H7 (cell line): ENCODE results near the gene PHF21A. TPM values are rescaled to one million over a fixed set of nuclear protein-coding genes. Genes with fewer than 3 reads are reported as not detected.
A peak's percentile ranks its signal among the peaks of the same experiment; 100 is the strongest.

Experiments used
- DNase-seq: peaks from one replicate; pipeline ENCODE4 v3.0.0; 2012
- H3K27me3 ChIP-seq: 2 replicates; pipeline ENCODE4 v1.6.0; 2011; ENCODE audit warnings: mild to moderate bottlenecking, low read length; ENCODE audit not compliant: control insufficient read depth, insufficient read depth
- H3K36me3 ChIP-seq: replicated peaks from 2 replicates; pipeline ENCODE4 v1.5.1; 2011; ENCODE audit warnings: low read length; ENCODE audit not compliant: control insufficient read depth, insufficient read depth
- H3K4me3 ChIP-seq: 2 replicates; pipeline ENCODE4 v1.5.1; 2011; ENCODE audit warnings: low read depth, mild to moderate bottlenecking, control low read depth, low read length, moderate library complexity; ENCODE audit not compliant: insufficient read depth
- total RNA-seq: library from RNA; depleted of rRNA; stranded (reverse); fragments of >200 nt; shearing (Covaris generic); gene quantifications from 2 replicates; pipeline ENCODE4 v1.2.3, GENCODE V29; 2014

Gene PHF21A
- total RNA-seq, 1 experiment from 2014 or later, result 10.1 TPM

DNA sequence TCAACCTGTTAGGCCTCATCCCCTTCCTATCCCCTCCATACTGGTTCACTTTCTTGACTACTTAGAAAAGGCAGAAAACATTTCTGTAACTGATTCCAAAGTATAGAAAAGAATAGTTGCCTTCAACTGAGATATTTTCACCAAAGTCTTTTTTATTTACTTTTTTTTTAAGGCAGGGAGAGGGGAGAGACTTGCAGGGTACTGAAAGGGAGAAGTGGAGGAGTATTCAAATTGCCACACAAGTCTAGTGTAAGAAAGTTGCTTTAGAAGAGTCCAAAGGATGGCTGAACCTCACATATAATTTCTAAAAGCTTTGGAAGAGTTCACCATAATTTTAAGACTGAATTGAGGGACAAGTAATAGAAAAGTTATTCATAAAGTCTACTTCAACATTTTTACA, 6.3 kb downstream of the PHF21A start:
- Histone ChIP-seq H3K36me3 (no peaks in the 10 kb centered on the region), H3K27me3 (no peaks in the 10 kb centered on the region), H3K4me3 (no peak overlapping the region)
- DNase-seq, result no peak

- Histone ChIP-seq H3K4me3 (no peak overlapping the region), H3K27me3 (no peaks in the 10 kb centered on the region), H3K36me3 (no peaks in the 10 kb centered on the region)
- DNase-seq, result no peak
Observed at GRCh38 chr11:46114378-46114777, 6.9 kb downstream of the PHF21A start.

- H3K27me3 ChIP-seq, result no peaks in the 10 kb centered on the region
- no peaks in the 10 kb centered on the region for H3K36me3 ChIP-seq
- no peak overlapping the region for H3K4me3 ChIP-seq
- DNase-seq, result peak; percentile 31
Observed at GRCh38 chr11:46112961-46113607, 8.2 kb downstream of the PHF21A start.

DNA sequence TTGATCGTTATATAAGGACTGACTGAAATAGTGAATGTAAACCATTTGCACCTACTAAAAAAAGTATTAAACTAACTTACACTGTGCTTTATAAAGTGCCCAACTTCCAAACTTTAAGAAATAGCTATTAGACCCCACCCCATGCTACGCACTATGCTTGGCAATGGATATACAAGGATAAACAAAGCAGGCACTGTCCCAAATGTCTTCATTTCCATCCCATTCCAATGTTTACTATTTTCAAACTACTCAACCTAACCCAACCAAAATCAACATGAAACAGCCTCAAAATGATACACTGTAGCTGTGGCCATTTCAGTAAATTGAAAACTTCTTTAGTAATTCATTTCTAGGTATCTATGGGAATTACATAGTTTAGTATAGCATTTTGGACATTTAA, 12.5 kb downstream of the PHF21A start:
- H3K4me3 ChIP-seq, result no peak overlapping the region
- no peaks in the 10 kb centered on the region for H3K36me3 ChIP-seq
- no peaks in the 10 kb centered on the region for H3K27me3 ChIP-seq
- DNase-seq, result no peak

- Histone ChIP-seq H3K36me3 (no peaks in the 10 kb centered on the region), H3K4me3 (no peak overlapping the region), H3K27me3 (no peaks in the 10 kb centered on the region)
- DNase-seq, result no peak
Observed at GRCh38 chr11:46107780-46108179, 13.5 kb downstream of the PHF21A start.

DNA sequence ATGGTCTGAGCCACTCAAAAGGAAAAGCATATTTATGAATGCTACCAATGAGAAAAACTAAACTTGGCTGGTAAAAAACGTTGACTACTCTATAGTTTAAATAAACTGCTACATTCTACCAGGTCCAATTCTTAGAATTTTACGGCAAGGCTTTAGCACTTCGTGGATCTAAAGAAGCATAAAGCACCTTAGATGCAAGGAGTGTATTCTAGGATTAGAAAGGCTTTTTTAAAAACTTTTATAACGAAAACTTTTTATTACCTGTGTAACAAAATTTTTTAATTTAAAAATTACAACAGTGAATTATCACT, 13.9 kb downstream of the PHF21A start:
- no peaks in the 10 kb centered on the region for H3K27me3 ChIP-seq
- DNase-seq, result no peak
- no peak overlapping the region for H3K4me3 ChIP-seq
- no peaks in the 10 kb centered on the region for H3K36me3 ChIP-seq

GRCh38 chr11:46106530-46107407, 14.5 kb downstream of the PHF21A start:
- DNase-seq, result no peak
- H3K36me3 ChIP-seq, result no peaks in the 10 kb centered on the region
- H3K27me3 ChIP-seq, result no peaks in the 10 kb centered on the region
- no peak overlapping the region for H3K4me3 ChIP-seq

DNA sequence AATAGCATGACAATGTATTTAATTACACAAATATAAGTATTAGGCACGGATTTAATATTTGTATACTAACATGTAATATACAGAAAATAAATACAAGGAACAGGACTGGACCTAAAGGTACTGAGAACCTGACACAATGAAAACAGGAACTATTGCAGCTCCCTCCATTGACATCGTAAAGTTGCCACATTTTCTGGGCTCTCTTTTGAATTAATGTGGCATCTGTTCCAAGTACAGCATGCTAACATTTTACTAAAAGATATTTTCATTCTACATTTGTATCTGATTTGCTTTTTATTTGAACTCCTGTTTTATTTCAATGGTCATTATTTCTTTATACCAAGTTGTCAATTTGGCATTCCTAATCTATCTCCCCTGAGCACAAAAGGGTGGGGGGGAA, 15.3 kb downstream of the PHF21A start:
- Histone ChIP-seq H3K27me3 (no peaks in the 10 kb centered on the region), H3K36me3 (no peaks in the 10 kb centered on the region), H3K4me3 (no peak overlapping the region)
- no peak for DNase-seq

DNA sequence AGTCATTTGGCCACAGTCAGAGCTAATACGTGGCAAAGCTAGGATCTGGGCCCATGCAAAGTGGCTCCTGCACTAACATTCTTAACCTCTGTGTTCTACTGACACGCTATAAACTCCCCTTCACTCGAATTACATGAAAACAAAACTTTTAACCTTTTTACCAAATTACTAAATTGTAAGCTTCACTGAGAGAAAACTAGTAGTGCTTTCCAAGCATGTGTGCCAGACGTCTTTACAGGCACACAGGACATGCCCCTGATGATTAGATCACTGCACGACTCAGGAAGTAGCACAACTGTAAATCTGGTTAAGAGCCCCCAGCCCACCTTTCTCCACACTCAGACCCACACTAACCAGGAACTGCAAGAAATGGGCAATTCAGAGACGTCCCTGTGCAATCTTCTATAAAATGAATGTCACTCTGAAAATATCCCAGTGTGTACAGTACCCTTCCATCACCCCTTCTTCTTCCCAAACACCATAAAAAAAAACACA, 16.1 kb downstream of the PHF21A start:
- H3K27me3 ChIP-seq, result no peaks in the 10 kb centered on the region
- DNase-seq, result no peak
- H3K36me3 ChIP-seq, result no peaks in the 10 kb centered on the region
- no peak overlapping the region for H3K4me3 ChIP-seq

DNA sequence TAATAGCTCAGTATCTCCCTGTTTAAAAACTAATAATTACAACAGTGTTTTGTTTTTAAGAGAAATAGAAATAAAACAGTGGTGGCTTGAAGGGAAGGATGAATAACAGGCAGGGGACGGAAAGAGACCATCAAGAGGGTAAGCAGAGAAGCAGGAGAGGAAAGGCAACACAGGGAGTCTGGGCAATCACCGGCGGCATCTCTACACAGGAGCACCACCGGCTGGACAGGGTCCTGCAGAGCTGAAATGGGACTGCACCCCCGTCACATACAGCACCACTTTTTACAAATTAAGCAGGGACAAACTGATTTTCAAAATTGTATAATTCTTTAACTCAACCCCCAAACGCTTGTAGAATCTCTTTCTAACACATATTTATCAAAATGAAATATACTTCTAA, 18.4 kb downstream of the PHF21A start:
- no peaks in the 10 kb centered on the region for H3K36me3 ChIP-seq
- DNase-seq, result no peak
- H3K27me3 ChIP-seq, result no peaks in the 10 kb centered on the region
- no peak overlapping the region for H3K4me3 ChIP-seq

DNA sequence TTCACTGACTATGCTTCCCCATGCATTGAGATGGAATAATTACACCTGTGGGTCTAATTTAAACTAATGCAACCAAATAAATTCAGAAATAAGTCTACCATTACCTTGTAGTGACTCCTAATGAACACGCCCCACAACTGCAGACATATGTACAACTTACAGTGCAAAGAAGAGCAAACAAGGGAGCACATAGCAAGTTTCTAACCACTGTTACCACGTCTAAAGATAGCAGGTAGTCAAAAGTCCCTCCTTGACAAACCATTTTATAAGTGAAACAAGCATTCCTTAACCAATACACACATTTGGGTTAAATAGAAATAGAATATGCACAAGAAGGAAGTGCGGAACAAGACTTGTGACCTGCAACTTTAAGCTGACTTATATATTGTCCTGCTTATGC, 20.6 kb downstream of the PHF21A start:
- Histone ChIP-seq H3K4me3 (no peak overlapping the region), H3K27me3 (no peaks in the 10 kb centered on the region), H3K36me3 (no peaks in the 10 kb centered on the region)
- DNase-seq, result no peak

DNA sequence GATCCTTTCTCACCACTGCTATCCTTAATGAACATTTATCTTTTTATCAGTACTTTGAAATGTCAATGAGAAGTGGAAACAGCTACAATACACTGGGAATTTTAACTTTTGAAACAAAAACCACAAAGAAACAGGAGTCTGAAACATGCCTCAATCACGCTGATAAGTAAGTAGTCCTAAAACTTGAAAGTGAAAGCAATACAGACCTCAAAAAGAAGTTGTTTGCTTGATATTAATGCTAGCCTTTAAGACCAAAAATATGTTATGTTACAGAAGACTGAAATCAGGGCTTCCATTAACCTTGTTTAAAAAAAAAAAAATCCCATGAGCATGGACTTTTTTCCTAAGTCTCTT, 21.3 kb downstream of the PHF21A start:
- Histone ChIP-seq H3K36me3 (no peaks in the 10 kb centered on the region), H3K4me3 (no peak overlapping the region), H3K27me3 (no peaks in the 10 kb centered on the region)
- no peak for DNase-seq

- H3K36me3 ChIP-seq, result no peaks in the 10 kb centered on the region
- H3K27me3 ChIP-seq, result no peaks in the 10 kb centered on the region
- H3K4me3 ChIP-seq, result no peak overlapping the region
- no peak for DNase-seq
Observed at GRCh38 chr11:46090375-46090774, 30.9 kb downstream of the PHF21A start.

DNA sequence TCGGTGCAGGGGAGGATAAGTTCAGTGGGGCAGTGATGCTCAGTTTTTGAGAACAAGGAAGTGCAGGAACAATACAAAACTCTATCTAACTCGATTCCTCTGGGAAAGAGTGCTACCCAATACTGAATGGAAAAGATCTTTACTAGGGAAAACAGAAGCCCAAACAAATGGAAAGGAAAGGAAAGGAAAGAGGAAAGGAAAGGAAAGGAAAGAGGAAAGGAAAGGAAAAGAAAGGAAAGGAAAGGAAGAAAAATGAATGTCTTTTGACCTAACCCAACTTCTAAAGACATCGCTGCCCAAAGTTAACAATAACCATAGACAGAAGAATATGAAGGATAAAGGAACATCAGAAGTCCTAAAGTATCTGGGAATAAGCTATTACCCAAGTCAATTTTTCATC, 41.6 kb downstream of the PHF21A start:
- Histone ChIP-seq H3K27me3 (no peaks in the 10 kb centered on the region), H3K4me3 (no peak overlapping the region), H3K36me3 (no peaks in the 10 kb centered on the region)
- DNase-seq, result no peak

- no peaks in the 10 kb centered on the region; the same call in 1 of the 2 replicates for H3K36me3 ChIP-seq
- DNase-seq, result peak; percentile 14
- no peaks in the 10 kb centered on the region for H3K27me3 ChIP-seq
- H3K4me3 ChIP-seq, result no peak overlapping the region
Observed at GRCh38 chr11:46075928-46076327, 45.3 kb downstream of the PHF21A start.
